ENCODE results near the gene USP32. TPM values are rescaled to one million over a fixed set of nuclear protein-coding genes. Genes with fewer than 3 reads are reported as not detected.

The USP32 gene
- total and polyA plus RNA-seq, 12 donors: 22.0 to 99.3 (median 54.4) TPM

- no peak for DNase-seq
- TF ChIP-seq CTCF (IDR thresholded peaks at IDR 0.05) (no peak), POLR2A (IDR thresholded peaks at IDR 0.05) (no peak)
- Histone ChIP-seq H3K4me3 (no peak overlapping the region), H3K27me3 (no peaks in the 10 kb centered on the region), H3K27ac (no peak overlapping the region), H3K9me3 (replicated peaks in 1 of 3) (no peaks in the 10 kb centered on the region), H3K36me3 (replicated peaks in 1 of 2) (no peaks in the 10 kb centered on the region), H3K4me1 (replicated peaks in 1 of 2) (peaks cover 16 to 24% of the 10 kb centered on the region in 2 donors)
- 78 to 84% (median 83%) methylated on average over 2 of the region's 2 CpGs for WGBS, 4 donors
- intact Hi-C loops (cut with DNase I): no loop called here
Measured at GRCh38 chr17:60332574-60332973, 59.4 kb downstream of the USP32 start.

GRCh38 chr17:60330731-60331130 lies 61.2 kb downstream of the USP32 start:
- Histone ChIP-seq H3K36me3 (replicated peaks in 1 of 2) (no peaks in the 10 kb centered on the region), H3K27ac (no peak overlapping the region), H3K9me3 (replicated peaks in 1 of 3) (no peaks in the 10 kb centered on the region), H3K27me3 (no peaks in the 10 kb centered on the region), H3K4me3 (no peak overlapping the region), H3K4me1 (replicated peaks in 1 of 2) (peaks cover 14 to 21% of the 10 kb centered on the region in 2 donors)
- intact Hi-C loops (cut with DNase I): no loop called here
- WGBS, 4 donors: 98 to 100% (median 100%) methylated on average over 1 of the region's 1 CpG
- no peak for DNase-seq
- TF ChIP-seq POLR2A (IDR thresholded peaks at IDR 0.05) (no peak), CTCF (IDR thresholded peaks at IDR 0.05) (no peak)

- WGBS, 4 donors: 84 to 96% (median 94%) methylated on average over 5 to 9 of the region's 9 CpGs
- H3K36me3 ChIP-seq (replicated peaks in 1 of 2): no peaks in the 10 kb centered on the region
- H3K4me1 ChIP-seq (replicated peaks in 1 of 2): peaks cover 5 to 7% of the 10 kb centered on the region in 2 donors
- intact Hi-C loops (cut with DNase I): no loop called here
- no peak overlapping the region for H3K27ac ChIP-seq
- no peaks in the 10 kb centered on the region for H3K27me3 ChIP-seq
- DNase-seq: no peak
- no peak overlapping the region for H3K4me3 ChIP-seq
- H3K9me3 ChIP-seq (replicated peaks in 1 of 3): no peaks in the 10 kb centered on the region
- TF ChIP-seq POLR2A (IDR thresholded peaks at IDR 0.05) (no peak), CTCF (IDR thresholded peaks at IDR 0.05) (no peak)
Measured at GRCh38 chr17:60328679-60329078, 63.3 kb downstream of the USP32 start.

- DNase-seq: no peak
- 71 to 97% (median 92%) methylated on average over 1 to 4 of the region's 4 CpGs for WGBS, 4 donors
- H3K4me3 ChIP-seq: no peak overlapping the region
- H3K27me3 ChIP-seq: no peaks in the 10 kb centered on the region
- no peaks in the 10 kb centered on the region for H3K36me3 ChIP-seq (replicated peaks in 1 of 2)
- H3K4me1 ChIP-seq (replicated peaks in 1 of 2): peaks cover 0 to 5% of the 10 kb centered on the region in 2 donors
- H3K27ac ChIP-seq: no peak overlapping the region
- TF ChIP-seq CTCF (IDR thresholded peaks at IDR 0.05): no peak
- TF ChIP-seq POLR2A (IDR thresholded peaks at IDR 0.05): no peak
- H3K9me3 ChIP-seq (replicated peaks in 1 of 3): no peaks in the 10 kb centered on the region
- intact Hi-C loops (cut with DNase I): no loop called here
Measured at GRCh38 chr17:60327901-60328273, 64.0 kb downstream of the USP32 start.
